Measurements from ENCODE around the gene GMDS.

Gene GMDS

DNA sequence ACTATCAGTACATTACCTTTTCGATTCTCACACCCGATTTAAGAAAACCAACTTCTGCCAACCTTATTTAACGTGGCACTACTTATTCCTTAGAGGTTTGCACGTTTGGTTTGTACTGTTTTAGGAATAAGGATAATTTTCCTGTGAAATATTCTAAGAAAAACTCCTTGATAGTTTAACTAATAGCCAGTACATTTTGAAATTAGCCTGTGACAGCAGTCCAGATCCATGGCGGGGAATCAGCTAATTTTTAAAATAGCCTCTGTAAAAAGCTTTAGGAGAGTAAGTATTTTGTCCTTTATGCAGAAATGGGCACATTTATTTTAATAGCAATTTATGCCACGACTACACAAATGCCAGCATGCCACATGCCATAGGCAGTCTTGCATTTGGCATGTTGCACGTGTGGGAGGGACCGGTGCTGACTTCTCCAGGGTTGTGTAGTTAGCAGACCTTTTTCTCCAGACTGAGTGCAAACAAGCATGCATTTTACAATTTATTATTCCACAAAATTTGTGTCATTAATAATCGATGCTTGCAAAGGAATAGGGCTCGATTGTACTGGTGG lies 629.5 kb downstream of the GMDS start:
- DNase-seq (ENCODE audit: low read depth, low spot score), result no peak

GRCh38 chr6:1615151-1615852 lies 630.1 kb downstream of the GMDS start:
- no peak for DNase-seq (ENCODE audit: low read depth, low spot score)

DNA sequence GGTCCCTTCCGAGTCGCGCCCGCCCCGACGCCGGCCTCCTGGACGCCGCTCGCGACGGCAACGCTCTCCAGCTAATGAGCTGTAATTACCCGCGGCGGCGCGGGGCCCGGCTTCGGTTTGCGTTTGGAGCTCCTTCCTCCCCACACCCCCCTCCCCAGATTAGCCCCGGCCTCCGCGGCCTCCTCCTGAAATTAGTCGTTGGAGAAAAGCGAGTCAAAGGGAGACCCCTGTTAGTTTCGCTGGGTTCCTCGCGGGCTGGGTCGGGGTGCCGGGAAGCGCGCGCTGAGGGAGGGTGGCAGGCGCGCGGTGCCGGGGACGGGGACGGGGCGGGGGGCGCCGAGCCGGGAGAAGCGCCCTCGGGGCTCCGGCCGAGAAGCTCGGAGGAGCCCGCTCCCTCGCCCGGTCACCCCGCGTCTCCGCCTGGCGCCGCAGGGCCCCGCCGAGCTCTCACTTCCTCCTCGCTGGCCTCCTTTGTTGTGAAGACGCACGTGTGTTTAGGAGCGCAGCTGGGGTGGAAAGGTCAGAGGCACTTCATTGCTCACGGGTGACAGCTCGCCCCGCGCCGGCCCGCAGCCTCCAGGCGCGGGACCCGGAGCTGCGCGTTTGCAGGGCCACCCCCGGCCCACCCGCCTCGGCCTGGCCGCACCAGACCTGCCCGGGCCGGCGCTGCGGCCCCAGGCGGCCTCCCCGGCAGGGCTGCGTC lies 630.8 kb downstream of the GMDS start:
- DNase-seq (ENCODE audit: low read depth, low spot score), result no peak

GRCh38 chr6:1613688-1614447 lies 631.5 kb downstream of the GMDS start:
- DNase-seq (ENCODE audit: low read depth, low spot score), result no peak

- no peak for DNase-seq (ENCODE audit: low read depth, low spot score)
Measured at GRCh38 chr6:1613346-1613687, 632.1 kb downstream of the GMDS start.

DNA sequence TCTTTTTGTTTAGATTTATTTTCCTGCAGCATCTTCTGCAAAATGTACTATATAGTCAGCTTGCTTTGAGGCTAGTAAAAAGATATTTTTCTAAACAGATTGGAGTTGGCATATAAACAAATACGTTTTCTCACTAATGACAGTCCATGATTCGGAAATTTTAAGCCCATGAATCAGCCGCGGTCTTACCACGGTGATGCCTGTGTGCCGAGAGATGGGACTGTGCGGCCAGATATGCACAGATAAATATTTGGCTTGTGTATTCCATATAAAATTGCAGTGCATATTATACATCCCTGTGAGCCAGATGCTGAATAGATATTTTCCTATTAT lies 632.5 kb downstream of the GMDS start:
- no peak for DNase-seq (ENCODE audit: low read depth, low spot score)

GRCh38 chr6:1612299-1612973 lies 633.0 kb downstream of the GMDS start:
- no peak for DNase-seq (ENCODE audit: low read depth, low spot score)

GRCh38 chr6:1611572-1612298 lies 633.7 kb downstream of the GMDS start:
- DNase-seq (ENCODE audit: low read depth, low spot score), result no peak

- no peak for DNase-seq (ENCODE audit: low read depth, low spot score)
Measured at GRCh38 chr6:1611322-1611571, 634.2 kb downstream of the GMDS start.

GRCh38 chr6:1610497-1611321 lies 634.7 kb downstream of the GMDS start:
- no peak for DNase-seq (ENCODE audit: low read depth, low spot score)

DNA sequence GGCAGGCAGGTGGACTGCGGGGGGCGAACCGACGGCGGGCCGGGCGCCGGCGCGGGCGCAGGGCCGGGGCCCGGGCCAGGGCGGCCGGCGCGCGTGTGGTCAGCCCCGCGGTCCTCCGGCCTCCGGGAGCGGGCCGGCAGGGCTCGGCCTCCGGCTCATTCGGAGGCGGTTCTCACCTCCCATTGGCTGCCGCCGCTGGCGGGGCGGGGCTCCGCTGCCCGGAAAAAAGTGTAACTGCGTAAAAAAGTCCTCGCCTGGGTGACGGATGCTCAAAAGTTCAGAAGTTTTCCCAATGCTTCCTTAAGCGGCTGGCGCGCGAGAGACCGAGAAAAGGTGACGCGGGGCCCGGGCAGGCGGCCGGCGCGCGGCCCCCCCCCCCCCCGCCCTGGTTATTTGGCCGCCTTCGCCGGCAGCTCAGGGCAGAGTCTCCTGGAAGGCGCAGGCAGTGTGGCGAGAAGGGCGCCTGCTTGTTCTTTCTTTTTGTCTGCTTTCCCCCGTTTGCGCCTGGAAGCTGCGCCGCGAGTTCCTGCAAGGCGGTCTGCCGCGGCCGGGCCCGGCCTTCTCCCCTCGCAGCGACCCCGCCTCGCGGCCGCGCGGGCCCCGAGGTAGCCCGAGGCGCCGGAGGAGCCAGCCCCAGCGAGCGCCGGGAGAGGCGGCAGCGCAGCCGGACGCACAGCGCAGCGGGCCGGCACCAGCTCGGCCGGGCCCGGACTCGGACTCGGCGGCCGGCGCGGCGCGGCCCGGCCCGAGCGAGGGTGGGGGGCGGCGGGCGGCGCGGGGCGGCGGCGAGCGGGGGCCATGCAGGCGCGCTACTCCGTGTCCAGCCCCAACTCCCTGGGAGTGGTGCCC lies 635.5 kb downstream of the GMDS start, which contains the start of gene FOXC1:
Gene FOXC1 (plus strand): TSS at position 268 of the 849 bp plus-strand sequence. CDS start 531 bp downstream, at position 799.
- peak; percentile 92 for DNase-seq (ENCODE audit: low read depth, low spot score)

- DNase-seq (ENCODE audit: low read depth, low spot score), result no peak
Measured at GRCh38 chr6:1609041-1609647, 636.3 kb downstream of the GMDS start.

- no peak for DNase-seq (ENCODE audit: low read depth, low spot score)
Measured at GRCh38 chr6:1608222-1609040, 637.0 kb downstream of the GMDS start.

DNA sequence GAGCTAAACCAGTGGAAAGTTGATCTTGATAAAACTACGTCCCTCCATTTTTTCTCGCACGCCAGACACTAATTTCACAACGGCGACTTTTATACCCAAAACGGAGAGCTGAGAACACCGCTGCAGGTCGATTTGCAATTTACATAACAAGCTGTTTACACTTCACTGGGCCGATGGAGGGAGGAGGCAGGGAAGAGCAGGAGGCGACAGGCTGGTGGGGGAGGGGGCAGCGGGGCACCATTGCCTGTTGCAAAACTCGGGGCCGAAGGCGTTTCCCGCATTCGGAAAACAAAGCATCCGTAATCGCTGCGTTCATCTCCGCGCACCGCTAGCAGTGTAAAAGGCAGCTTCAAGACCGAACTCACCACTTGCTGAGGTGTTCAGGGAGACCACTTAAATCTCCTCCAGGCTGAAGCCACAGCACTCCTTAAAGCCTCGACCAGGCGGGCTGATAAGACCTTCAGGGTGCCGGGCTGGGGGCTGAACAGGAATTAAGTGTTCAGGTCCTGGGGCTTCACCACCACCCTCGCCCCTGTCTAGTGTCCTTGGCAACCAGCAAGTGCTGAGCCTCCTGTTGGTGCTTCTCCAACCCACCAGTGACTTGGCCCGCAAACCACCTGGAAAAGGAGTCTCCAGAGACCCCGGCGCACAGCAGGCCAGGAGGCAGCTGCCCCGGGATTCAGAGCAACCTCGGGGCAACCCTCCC lies 637.7 kb downstream of the GMDS start:
- DNase-seq (ENCODE audit: low read depth, low spot score), result no peak

GRCh38 chr6:1606780-1607515 lies 638.5 kb downstream of the GMDS start:
- DNase-seq (ENCODE audit: low read depth, low spot score), result no peak

- no peak for DNase-seq (ENCODE audit: low read depth, low spot score)
Measured at GRCh38 chr6:1605893-1606779, 639.3 kb downstream of the GMDS start.

All from brain pericyte (primary cell).